HepG2 (cell line): ENCODE results near the gene PLAAT1. TPM values are rescaled to one million over a fixed set of nuclear protein-coding genes. Genes with fewer than 3 reads are reported as not detected.

Source experiments
- ATAC-seq: fragments of 200-7000 bp; cut with Tn5 transposase; 3 replicates; pipeline ENCODE4 v1.9.1; 2020; ENCODE audit warnings: mild to moderate bottlenecking, moderate library complexity
- Bru-seq: library from RNA; stranded (reverse); fragments of 400-500 nt; gene quantifications from one replicate; lab custom pipeline; 2021; lab: Mats Ljungman, UMichigan
- BruChase-seq, 2 experiments: library from RNA; stranded (reverse); fragments of 400-500 nt; gene quantifications; one replicate each; lab custom pipeline; 2021; lab: Mats Ljungman, UMichigan
- BruUV-seq: library from RNA; stranded (reverse); fragments of 400-500 nt; replicated peaks from 2 replicates; lab custom pipeline; 2021; lab: Mats Ljungman, UMichigan
- CTCF ChIA-PET: fragments of 300-600 bp; formaldehyde crosslinking; extraction: SDS; loops from one replicate; lab custom pipeline; 2021; ENCODE audit warnings: low total read pairs, inconsistent platforms, low intra/inter-chr PET ratio; lab: Yijun Ruan, JAX
- POLR2A ChIA-PET: fragments of 350-600 bp; sonication (Branson Sonifier 250); formaldehyde crosslinking; loops from one replicate; lab custom pipeline; 2020; ENCODE audit warnings: antibody characterized with exemption, inconsistent platforms; lab: Yijun Ruan, JAX
- DNase-seq: peaks from one replicate; pipeline ENCODE4 v3.0.0-alpha.2; 2015; ENCODE audit warnings: low spot score
- FAIRE-seq: peaks from 3 replicates; lab custom pipeline; 2011; peaks lifted over from hg19 to GRCh38; lab: Jason Lieb, UNC
- H2AFZ ChIP-seq: one replicate; pipeline ENCODE4 v1.6.1; 2011; ENCODE audit warnings: low read length, inconsistent platforms
- H3K27ac ChIP-seq: fragments of 300-600 bp; 3 replicates; pipeline ENCODE4 v1.8.0; 2011; ENCODE audit warnings: mixed run types, mild to moderate bottlenecking, mixed read lengths, low read length, inconsistent platforms; ENCODE audit not compliant: insufficient read depth; ENCODE audit errors: extremely low read length
- H3K27me3 ChIP-seq, 2 experiments: fragments of 200-600 bp in 1 of 2; 2 replicates in 1 of 2; 3 replicates in 1 of 2; pipeline versions ENCODE4 v1.6.0 to v1.8.0; 2011; ENCODE audit warnings: low read length in 2 of 2, mild to moderate bottlenecking in 2 of 2, moderate library complexity in 2 of 2, inconsistent platforms in 1 of 2; ENCODE audit not compliant: insufficient read depth in 2 of 2, control insufficient read depth in 1 of 2
- H3K36me3 ChIP-seq, 2 experiments: fragments of 200-600 bp in 1 of 2; replicated peaks in 1 of 2; 2 replicates in 1 of 2; 3 replicates in 1 of 2; pipeline versions ENCODE4 v1.5.1 to v1.8.0; 2011; ENCODE audit warnings: low read length in 2 of 2, inconsistent platforms in 1 of 2; ENCODE audit not compliant: insufficient read depth in 2 of 2, control insufficient read depth in 1 of 2
- H3K4me1 ChIP-seq: 2 replicates; pipeline ENCODE4 v1.5.1; 2012; ENCODE audit warnings: low read length, inconsistent platforms; ENCODE audit not compliant: insufficient read depth
- H3K4me2 ChIP-seq: 2 replicates; pipeline ENCODE4 v1.6.0; 2011; ENCODE audit warnings: low read depth, low read length, inconsistent platforms
- H3K4me3 ChIP-seq, 3 experiments: fragments of 200-600 bp in 1 of 3; sonication (generic), shearing (Covaris generic) in 1 of 3; replicated peaks in 1 of 3; 2 replicates each; pipeline ENCODE4 v1.5.1; 2011 to 2016; ENCODE audit warnings: low read length in 3 of 3, inconsistent platforms in 2 of 3, low read depth in 2 of 3, mild to moderate bottlenecking in 2 of 3, control low read depth in 1 of 3, mixed read lengths in 1 of 3; ENCODE audit not compliant: insufficient read depth in 1 of 3
- H3K79me2 ChIP-seq: one replicate; pipeline ENCODE4 v1.6.1; 2011; ENCODE audit warnings: low read length, inconsistent platforms; ENCODE audit not compliant: insufficient read depth
- H3K9ac ChIP-seq: 2 replicates; pipeline ENCODE4 v1.6.0; 2011; ENCODE audit warnings: mild to moderate bottlenecking, low read depth, low read length, inconsistent platforms; ENCODE audit not compliant: insufficient read depth
- H3K9me3 ChIP-seq: 2 replicates; pipeline ENCODE4 v1.5.1; 2012; ENCODE audit warnings: mild to moderate bottlenecking, low read length
- H4K20me1 ChIP-seq: 2 replicates; pipeline ENCODE4 v1.6.0; 2011; ENCODE audit warnings: inconsistent platforms, mild to moderate bottlenecking, low read length, moderate library complexity; ENCODE audit not compliant: insufficient read depth
- HNRNPLL ChIP-seq: fragments of 200-400 bp; formaldehyde crosslinking; IDR thresholded peaks from 2 replicates; pipeline ENCODE4 v1.6.1; 2017; ENCODE audit warnings: mild to moderate bottlenecking, low read depth, low read length; ENCODE audit not compliant: poor library complexity, severe bottlenecking
- ZFX ChIP-seq: sonication (generic); formaldehyde crosslinking; IDR thresholded peaks from 2 replicates; pipeline ENCODE4 v1.4.0; 2020; ENCODE audit warnings: mild to moderate bottlenecking, low read depth, missing genetic modification reagents, moderate library complexity
- ZNF503 ChIP-seq: sonication (generic); formaldehyde crosslinking; IDR thresholded peaks from 2 replicates; pipeline ENCODE4 v1.4.0; 2020; ENCODE audit warnings: missing genetic modification reagents
- ZNF605 ChIP-seq: sonication (generic); formaldehyde crosslinking; IDR thresholded peaks from 2 replicates; pipeline ENCODE4 v1.8.0; 2022; ENCODE audit warnings: mild to moderate bottlenecking, missing genetic modification reagents
- WGBS: methylation state at CpG from one replicate; pipeline ENCODE4 v1.1.6; 2017; ENCODE audit warnings: low lambda C conversion rate; 5-methylcytosine and 5-hydroxymethylcytosine counted together
- in situ Hi-C: cut with HindIII; loops from 2 replicates; pipeline ENCODE4 v1.10.0; 2017; ENCODE audit warnings: low pct_unique_long_range_greater_than_20kb; ENCODE audit not compliant: extremely low pct_ligation_motif_present
- intact Hi-C: fragments of 100-400 bp; cut with micrococcal nuclease; formaldehyde crosslinking; loops from one replicate; pipeline ENCODE4 v1.10.0; 2022; ENCODE audit not compliant: unreplicated experiment
- long read RNA-seq, 2 experiments: library from RNA in 1 of 2; library from polyadenylated mRNA in 1 of 2; stranded (forward) in 1 of 2; unstranded in 1 of 2; transcript quantifications; one replicate each; pipeline ENCODE4 v2.0.0, GENCODE V29; 2019 to 2022
- polyA minus RNA-seq, 3 experiments: library from RNA; depleted of rRNA, polyadenylated mRNA; stranded (reverse); fragments of >200 nt; gene quantifications; 2 replicates each; pipeline ENCODE4 v1.2.3, GENCODE V29; 2011; ENCODE audit warnings: low replicate concordance in 1 of 3
- polyA plus RNA-seq, 8 experiments: library from polyadenylated mRNA; depleted of rRNA in 3 of 8; stranded (reverse) in 7 of 8; unstranded in 1 of 8; fragments of >200 nt; fragmentation: Illumina TruSeq in 4 of 8; extraction: Trizol in 4 of 8; gene quantifications; 2 replicates each; pipeline versions ENCODE4 v1.2.1 to v1.2.3, GENCODE V29; 2011 to 2016; ENCODE audit warnings: low read depth in 4 of 8, missing spikeins in 1 of 8, mixed read lengths in 1 of 8; ENCODE audit not compliant: insufficient read depth in 1 of 8
- total RNA-seq, 5 experiments: library from RNA; depleted of rRNA; stranded (reverse); fragments of >200 nt; fragmentation: Illumina TruSeq; extraction: Trizol; gene quantifications; 2 replicates each; pipeline ENCODE4 v1.2.3, GENCODE V29; 2016; ENCODE audit warnings: low read depth in 1 of 5

The PLAAT1 gene
- total RNA-seq (2016; rRNA removed; fragmentation: Illumina TruSeq; extraction: Trizol), result not detected in 2 replicates
- total RNA-seq (2016; cell fraction: cytosol; rRNA removed; fragmentation: Illumina TruSeq; extraction: Trizol; ENCODE audit: low read depth), result not detected in 2 replicates
- total RNA-seq (2016; cell fraction: insoluble cytoplasmic fraction; rRNA removed; fragmentation: Illumina TruSeq; extraction: Trizol), result not detected in 2 replicates
- not detected in 2 replicates for total RNA-seq (2016; cell fraction: membrane; rRNA removed; fragmentation: Illumina TruSeq; extraction: Trizol)
- total RNA-seq (2016; cell fraction: nucleus; rRNA removed; fragmentation: Illumina TruSeq; extraction: Trizol), result not detected in 2 replicates
- polyA plus RNA-seq (2011; rRNA removed), result not detected in 2 replicates
- polyA plus RNA-seq (2011; cell fraction: cytosol; rRNA removed), result not detected in 2 replicates
- polyA plus RNA-seq (2011; cell fraction: nucleus; rRNA removed), result not detected in 2 replicates
- not detected in 2 replicates for polyA plus RNA-seq (2012)
- polyA plus RNA-seq (2016; cell fraction: cytosol; fragmentation: Illumina TruSeq; extraction: Trizol; ENCODE audit: low read depth), result not detected in 2 replicates
- not detected in 2 replicates for polyA plus RNA-seq (2016; cell fraction: insoluble cytoplasmic fraction; fragmentation: Illumina TruSeq; extraction: Trizol; ENCODE audit: low read depth)
- polyA plus RNA-seq (2016; cell fraction: membrane; fragmentation: Illumina TruSeq; extraction: Trizol; ENCODE audit: low read depth), result not detected in 2 replicates
- polyA plus RNA-seq (2016; cell fraction: nucleus; fragmentation: Illumina TruSeq; extraction: Trizol; ENCODE audit: insufficient read depth, low read depth), result not detected in 2 replicates
- polyA minus RNA-seq (2011; rRNA and poly(A)+ RNA removed; ENCODE audit: low replicate concordance), result not detected in 2 replicates
- not detected in 2 replicates for polyA minus RNA-seq (2011; cell fraction: cytosol; rRNA and poly(A)+ RNA removed)
- not detected in 2 replicates for polyA minus RNA-seq (2011; cell fraction: nucleus; rRNA and poly(A)+ RNA removed)
- Bru-seq, nascent RNA, result percentile 8 among the genes with signal in this experiment
- percentile 9 among the genes with signal in this experiment for BruChase-seq, experiment 1, labeled RNA remaining after a 6-hour chase
- BruChase-seq, experiment 2, labeled RNA remaining after a 2-hour chase, result percentile 6 among the genes with signal in this experiment
- long read RNA-seq, experiment 1, result 0 reads
- long read RNA-seq, experiment 2, result 0 reads

GRCh38 chr3:193240850-193241706 lies at the start of gene PLAAT1:
PLAAT1 (plus strand) TSS chr3:193241222; CDS start chr3:193255651, 14,429 bp downstream.
- no peaks in the 10 kb centered on the region for H3K4me1 ChIP-seq
- TF ChIP-seq ZNF503 (CRISPR knock-in tag) (no peak), HNRNPLL (peak; percentile 61), ZNF605 (CRISPR knock-in tag) (no peak), ZFX (CRISPR knock-in tag) (no peak)
- no TSS peak for BruUV-seq
- ATAC-seq (no peak), FAIRE-seq (no peak), DNase-seq (no peak)
- no peaks in the 10 kb centered on the region for H3K36me3 ChIP-seq
- H3K27ac ChIP-seq, result no peak within 1 kb of the TSS
- no peak within 1 kb of the TSS for H3K4me2 ChIP-seq
- H3K9ac ChIP-seq, result no peak within 1 kb of the TSS
- no peak within 1 kb of the TSS for H2AFZ ChIP-seq
- H3K27me3 ChIP-seq, result no peaks in the 10 kb centered on the region
- ChIA-PET CTCF (no interaction called here), POLR2A (no interaction called here)
- 53% methylated on average over 21 of the region's 93 CpGs for WGBS
- H3K79me2 ChIP-seq, result no peaks in the 10 kb centered on the region
- no peaks in the 10 kb centered on the region for H4K20me1 ChIP-seq
- no peak within 1 kb of the TSS for H3K4me3 ChIP-seq
- intact Hi-C loops, result no loop called here
- in situ Hi-C loops, result no loop called here
- no peaks in the 10 kb centered on the region for H3K9me3 ChIP-seq
